ENCODE results near the gene SNRNP48.
A peak's percentile ranks its signal among the peaks of the same experiment; 100 is the strongest.

SNRNP48 gene

DNA sequence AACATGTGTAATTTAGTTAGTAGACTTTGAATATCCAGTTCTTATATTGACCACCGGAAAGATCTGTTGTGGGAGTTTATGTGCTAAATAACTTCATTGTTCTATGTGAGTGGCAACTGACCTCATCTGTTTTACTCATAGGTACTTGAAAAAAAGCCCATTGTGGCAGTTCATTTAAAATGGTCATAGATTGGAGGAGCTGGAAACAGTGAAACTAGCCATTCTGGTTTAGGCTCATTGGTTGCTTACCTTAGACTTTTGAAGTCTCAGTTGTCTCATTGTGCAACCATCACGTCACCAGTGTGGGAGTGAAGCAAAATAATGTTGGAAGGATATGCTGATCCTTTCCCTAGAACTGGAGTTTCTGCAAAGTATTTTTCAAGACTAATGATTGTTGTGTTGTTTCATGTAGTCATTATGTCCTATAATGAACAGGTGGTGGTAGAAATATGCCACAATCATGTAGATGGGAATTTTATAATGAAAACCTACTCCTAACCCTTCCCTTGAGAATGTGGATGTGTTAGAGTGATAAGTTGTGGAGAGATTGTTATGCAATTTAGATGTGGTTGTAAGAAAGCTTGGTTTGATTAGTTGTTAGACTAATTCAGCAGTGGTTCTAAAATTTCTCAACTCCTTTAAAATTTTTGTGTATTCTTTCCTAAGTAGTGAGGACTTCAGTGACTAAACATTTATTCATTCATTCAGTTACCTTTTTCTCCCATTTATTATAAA lies 30.2 kb upstream of the SNRNP48 start:
- DNase-seq = no peak

DNA sequence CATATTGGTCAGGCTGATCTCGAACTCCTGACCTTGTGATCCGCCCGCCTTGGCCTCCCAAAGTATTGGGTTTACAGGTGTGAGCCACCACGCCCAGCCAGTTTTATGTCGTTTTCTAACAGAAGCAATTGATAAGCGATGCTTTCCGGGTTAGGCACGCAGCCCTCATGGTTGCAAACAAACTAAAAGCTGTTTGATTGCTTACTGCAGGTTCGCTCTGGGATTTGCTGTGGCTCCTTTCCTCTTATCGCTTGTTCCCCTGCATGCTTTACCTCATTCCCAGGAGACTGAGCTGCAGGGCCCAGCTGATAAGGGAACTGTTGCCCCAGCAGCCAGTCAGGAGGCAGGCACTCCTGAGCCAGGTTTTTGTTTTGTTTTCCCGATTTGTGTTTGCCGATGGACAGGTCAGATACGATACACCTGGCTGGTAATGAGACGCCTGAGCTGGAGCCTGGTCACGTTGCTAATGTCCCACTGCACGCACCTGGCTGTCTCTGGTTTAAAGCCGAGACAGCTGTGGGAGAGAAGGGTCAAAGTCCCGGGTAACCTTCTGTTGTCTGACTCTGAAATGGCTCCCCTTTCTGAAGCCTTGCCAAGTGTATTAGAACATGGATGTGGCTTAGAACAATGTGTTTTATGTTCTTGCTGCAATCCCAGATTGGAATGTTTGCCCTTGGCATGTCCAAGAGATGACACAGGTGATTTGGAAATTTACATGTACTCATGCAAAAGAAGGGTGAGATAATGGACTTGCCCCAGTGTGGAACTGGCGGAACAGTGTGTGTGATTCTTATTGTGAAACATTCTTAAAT lies 28.6 kb upstream of the SNRNP48 start:
- no peak for DNase-seq

DNA sequence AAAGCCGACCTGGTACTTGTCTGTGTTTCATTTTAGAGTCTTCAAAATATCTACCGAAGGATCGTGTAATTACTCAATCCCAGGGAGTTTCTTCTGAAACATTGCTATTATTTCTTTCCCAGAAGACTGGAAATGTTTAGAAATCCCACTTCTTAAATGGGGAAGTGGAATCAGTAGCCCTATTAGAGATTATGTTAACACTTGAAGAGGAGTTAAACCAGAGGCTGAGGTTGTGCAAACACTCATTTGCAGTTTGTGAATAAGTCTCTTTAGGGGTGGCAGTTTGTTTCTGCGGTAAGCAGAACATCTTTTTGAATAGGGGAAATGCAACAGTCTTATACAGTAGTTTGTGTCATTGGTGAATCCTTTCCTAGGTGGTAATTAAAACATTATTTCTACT lies 27.2 kb upstream of the SNRNP48 start:
- DNase-seq = no peak

DNA sequence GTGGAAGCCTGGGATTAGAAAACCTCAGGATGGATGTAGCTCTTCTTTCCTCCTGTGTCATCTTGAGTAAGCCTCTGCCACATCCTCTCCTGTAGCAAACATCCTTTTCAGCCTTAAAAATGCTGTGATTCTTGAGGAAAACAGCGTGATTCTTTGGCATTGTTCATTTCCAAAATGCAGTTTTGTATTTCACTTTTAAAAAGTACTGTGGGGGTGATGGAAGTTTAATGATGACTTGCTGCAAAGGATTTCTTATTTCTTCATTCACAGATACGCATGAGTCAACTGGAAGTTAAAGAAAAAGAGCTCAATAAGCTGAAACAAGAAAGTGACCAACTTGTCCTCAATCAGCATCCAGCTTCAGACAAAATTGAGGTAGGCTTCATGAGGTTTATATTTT lies 23.9 kb upstream of the SNRNP48 start:
- no peak for DNase-seq

DNA sequence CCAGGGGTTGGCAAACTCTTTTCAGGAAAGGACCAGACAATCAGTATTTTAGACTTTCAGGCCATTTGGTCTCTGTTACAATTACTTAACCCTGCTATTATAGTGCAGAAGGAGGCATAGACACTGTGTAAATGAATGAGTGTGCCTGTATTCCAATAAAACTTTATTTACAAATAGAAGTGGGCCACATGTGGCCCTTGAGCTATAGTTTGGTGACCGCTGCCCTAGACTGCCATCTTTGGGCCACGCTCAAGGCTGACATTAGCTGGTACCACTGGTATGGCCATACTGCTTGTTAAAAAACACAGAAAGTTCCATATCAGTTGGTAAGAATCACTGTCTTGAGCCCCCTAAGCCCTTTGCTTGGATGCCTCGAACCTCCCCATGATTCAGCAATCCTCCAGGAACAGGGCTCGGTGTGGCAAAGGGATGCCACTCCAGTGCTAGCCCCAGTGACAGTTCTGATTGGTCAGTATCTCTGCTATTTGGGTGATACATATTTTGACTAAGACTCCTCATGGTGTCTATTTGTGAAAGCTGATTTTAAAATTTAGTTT lies 23.3 kb upstream of the SNRNP48 start:
- no peak for DNase-seq

DNA sequence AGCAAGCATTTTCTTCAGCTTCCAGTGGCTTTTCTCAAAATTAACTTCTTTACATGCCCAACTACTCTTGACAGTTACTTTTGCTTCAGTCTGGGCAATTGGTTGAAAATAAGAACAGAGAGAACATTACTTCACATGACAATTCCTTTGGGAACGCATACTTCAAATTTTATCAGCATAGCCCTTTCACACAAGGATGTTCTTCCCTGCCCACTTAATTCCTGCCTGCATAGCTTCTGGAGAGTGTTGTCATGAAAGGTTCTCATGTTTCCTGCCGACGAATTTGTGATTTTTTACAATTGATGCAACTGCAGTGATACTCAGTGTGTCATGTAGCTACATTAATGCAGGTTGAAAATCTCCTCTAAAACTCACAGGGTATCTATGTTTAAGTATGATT lies 22.0 kb upstream of the SNRNP48 start:
- DNase-seq = no peak

DNA sequence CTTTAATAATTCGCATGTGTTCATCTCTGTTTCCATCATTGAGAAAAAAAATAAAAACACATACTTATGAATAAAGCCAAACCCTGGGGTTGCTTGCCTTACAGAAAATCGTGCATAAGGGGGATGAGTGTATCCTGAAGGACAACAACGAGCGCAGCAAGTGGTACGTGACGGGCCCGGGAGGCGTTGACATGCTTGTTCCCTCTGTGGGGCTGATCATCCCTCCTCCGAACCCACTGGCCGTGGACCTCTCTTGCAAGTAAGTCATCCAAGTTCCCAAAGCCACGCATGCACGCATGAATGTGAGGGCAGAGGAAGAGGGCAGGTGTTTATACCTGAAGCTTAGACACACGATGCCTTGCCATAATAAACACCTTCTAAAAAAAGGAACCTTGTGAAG lies 20.9 kb upstream of the SNRNP48 start:
- DNase-seq = no peak

DNA sequence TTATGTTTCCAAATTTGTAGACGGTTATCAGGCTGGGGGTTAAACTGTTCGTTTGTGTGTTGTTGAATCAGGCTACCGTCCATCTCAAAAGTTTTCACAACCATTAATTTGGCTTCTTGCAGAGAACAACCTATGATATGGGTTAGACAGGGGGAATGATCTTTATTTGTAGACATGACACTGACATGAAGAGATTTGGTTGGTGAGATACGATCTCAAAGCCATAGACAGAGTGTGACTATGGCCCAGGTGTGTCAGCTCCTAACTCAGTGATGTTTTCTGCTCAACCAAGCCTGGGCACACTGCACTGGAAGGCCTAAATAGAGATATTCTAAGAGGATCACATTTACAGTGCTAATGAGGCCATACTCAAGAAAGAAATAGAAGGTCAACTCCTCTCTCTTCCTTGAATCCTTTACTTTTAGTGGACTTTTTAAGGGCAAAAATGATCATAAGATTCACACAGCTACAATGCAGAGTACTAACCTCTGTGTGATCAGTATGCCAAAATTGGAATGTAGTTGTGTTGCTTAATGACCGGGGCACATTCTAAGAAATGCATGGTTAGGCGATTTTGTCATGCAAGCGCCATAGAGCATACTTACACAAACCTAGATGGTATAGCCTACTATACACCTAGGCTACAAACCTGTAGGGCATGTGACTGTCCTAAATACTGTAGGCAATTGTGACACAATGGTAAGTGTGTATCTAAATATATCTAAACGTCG lies 17.6 kb upstream of the SNRNP48 start:
- no peak for DNase-seq

DNA sequence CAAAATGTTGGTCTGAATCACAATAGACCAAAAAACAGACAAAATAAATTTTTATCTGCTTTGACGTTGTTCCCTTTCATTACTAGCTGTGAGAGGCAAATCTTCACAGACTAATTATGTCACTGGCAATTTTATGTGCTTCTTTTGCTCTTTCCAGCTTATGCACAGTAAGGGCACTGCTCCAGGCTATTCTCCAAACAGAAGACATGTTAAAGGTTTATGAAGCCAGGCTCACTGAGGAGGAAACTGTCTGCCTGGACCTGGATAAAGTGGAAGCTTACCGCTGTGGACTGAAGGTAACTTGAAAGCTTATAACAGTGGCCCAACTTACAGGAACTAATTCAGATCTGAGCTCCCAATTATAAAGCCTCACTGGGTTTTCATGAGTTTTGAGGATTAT lies 15.5 kb upstream of the SNRNP48 start:
- no peak for DNase-seq

DNA sequence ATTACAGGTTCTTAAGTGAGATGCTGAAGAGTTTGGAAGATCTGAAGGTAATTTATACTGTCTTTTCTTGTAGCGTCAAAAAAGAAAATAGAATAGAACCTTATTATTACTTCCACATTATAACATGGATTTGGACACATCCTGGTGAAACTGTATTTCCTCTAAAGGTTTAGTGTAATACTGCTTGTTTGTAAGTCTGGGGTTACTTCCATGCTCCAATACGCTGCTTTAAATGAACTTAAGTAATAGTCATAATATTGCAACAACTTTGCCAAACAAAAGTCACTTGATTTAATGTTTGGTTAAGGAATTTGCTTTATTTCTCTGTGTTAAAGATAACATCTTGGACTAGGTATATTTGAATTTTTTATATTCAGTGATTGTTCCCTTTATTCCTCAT lies 11.5 kb upstream of the SNRNP48 start:
- no peak for DNase-seq

DNA sequence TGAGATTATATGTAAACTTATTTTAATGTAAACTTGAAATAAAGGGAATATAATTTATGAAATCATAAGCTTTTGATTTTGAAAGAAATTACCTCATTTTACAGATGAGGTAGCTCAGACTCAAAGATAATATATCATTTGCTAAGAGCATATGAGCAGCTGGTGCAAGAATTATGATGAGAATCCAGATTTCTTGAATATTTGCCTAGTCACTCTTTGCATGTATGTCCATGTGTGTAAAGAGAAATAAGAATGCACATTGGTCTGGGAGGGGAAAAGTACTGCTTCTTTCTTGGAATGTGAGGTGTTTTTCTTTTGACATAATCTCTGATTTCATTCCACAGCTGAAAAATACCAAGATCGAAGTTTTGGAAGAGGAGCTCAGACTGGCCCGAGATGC lies 11.1 kb upstream of the SNRNP48 start:
- DNase-seq = no peak

DNA sequence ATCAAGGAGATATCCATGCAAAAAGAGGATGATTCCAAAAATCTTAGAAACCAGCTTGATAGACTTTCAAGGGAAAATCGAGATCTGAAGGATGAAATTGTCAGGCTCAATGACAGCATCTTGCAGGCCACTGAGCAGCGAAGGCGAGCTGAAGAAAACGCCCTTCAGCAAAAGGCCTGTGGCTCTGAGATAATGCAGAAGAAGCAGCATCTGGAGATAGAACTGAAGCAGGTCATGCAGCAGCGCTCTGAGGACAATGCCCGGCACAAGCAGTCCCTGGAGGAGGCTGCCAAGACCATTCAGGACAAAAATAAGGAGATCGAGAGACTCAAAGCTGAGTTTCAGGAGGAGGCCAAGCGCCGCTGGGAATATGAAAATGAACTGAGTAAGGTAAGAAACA lies 10.1 kb upstream of the SNRNP48 start:
- DNase-seq = no peak

DNA sequence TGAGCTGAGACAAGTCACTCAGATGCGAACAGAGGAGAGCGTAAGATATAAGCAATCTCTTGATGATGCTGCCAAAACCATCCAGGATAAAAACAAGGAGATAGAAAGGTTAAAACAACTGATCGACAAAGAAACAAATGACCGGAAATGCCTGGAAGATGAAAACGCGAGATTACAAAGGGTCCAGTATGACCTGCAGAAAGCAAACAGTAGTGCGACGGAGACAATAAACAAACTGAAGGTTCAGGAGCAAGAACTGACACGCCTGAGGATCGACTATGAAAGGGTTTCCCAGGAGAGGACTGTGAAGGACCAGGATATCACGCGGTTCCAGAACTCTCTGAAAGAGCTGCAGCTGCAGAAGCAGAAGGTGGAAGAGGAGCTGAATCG lies 9.5 kb upstream of the SNRNP48 start:
- DNase-seq = no peak

DNA sequence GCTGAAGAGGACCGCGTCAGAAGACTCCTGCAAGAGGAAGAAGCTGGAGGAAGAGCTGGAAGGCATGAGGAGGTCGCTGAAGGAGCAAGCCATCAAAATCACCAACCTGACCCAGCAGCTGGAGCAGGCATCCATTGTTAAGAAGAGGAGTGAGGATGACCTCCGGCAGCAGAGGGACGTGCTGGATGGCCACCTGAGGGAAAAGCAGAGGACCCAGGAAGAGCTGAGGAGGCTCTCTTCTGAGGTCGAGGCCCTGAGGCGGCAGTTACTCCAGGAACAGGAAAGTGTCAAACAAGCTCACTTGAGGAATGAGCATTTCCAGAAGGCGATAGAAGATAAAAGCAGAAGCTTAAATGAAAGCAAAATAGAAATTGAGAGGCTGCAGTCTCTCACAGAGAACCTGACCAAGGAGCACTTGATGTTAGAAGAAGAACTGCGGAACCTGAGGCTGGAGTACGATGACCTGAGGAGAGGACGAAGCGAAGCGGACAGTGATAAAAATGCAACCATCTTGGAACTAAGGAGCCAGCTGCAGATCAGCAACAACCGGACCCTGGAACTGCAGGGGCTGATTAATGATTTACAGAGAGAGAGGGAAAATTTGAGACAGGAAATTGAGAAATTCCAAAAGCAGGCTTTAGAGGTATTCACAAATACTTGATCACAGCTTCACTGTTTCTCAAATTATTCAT lies 8.9 kb upstream of the SNRNP48 start:
- no peak for DNase-seq

DNA sequence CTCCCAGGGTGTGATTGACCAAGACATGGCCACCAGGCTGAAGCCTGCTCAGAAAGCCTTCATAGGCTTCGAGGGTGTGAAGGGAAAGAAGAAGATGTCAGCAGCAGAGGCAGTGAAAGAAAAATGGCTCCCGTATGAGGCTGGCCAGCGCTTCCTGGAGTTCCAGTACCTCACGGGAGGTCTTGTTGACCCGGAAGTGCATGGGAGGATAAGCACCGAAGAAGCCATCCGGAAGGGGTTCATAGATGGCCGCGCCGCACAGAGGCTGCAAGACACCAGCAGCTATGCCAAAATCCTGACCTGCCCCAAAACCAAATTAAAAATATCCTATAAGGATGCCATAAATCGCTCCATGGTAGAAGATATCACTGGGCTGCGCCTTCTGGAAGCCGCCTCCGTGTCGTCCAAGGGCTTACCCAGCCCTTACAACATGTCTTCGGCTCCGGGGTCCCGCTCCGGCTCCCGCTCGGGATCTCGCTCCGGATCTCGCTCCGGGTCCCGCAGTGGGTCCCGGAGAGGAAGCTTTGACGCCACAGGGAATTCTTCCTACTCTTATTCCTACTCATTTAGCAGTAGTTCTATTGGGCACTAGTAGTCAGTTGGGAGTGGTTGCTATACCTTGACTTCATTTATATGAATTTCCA lies 4.6 kb upstream of the SNRNP48 start:
- DNase-seq = no peak

DNA sequence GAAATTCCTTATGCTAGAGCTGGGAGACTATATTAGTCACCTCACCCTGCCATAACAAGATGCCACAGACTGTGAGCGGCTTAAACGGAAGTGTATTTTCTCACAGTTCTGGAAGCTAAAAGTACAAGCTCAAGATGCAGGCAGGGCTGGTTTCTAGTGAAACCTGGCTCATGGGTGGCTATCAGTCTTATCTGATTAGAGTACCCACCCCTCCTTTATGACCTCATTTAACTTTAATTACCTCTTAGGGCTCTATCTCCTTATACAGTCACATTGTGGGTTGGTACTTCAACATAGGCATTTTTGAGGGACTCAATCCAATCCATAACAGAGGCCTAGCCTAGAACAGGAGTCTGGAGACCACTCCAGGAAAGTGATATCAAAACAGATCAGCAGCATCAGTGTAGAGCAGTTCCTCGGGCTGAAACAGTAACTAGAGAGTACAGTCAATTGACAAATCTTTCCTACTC lies 2.3 kb upstream of the SNRNP48 start:
- no peak for DNase-seq

DNA sequence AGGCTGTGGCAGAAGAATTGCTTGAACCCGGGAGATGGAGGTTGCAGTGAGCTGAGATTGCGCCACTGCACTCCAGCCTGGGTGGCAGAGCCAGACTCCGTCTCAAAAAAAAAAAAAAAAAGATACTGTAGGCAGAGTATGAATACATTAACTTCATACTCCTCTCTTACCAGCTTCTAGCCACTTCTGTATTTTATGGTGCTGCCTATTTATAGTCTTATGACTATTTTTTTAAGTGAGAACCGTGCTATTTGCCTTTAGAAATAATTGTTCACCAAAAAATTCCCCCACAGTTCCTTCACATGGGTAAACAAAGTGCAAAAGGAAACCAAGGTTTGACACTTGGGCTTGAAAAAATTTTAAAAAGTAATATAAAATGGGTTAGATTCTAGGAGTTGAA lies 1.5 kb upstream of the SNRNP48 start:
- DNase-seq = no peak

DNA sequence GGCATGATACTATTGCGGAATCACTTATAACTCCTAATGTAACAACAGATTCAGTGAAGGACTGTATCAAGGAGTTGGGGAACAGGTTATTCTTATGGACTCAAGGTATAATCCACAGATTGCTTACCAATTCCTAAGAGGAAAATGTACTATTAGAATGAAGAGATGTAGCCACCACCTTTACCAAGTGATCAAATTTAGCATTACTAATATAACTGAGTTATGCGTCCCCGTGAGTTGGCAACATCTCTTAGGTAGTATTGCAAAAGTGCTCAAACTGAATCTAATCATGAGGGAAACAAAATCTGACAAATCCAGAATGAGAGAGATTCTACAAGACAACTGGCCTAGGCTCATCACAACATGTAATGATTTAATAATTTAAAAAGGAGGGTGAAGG lies 777 bp upstream of the SNRNP48 start:
- no peak for DNase-seq

DNA sequence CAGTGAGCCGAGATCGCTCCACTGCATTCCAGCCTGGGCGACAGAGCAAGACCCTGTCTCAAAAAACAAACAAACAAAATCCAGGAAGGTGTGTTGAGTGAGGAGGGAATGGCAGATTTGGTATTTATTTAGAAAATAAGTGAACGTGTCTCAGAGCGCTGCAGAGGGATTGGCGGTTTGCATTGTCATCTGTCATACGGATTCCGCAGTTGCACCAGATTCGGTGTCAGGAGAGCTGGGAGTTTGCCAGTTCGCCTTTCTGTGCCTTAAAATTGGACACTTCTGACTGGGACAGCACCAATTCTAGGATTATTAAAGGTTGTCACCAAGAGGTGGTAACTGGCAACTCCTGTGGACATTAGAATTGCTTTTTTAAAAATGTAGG lies 912 bp downstream of the SNRNP48 start:
- peak in 1 of 2 experiments; percentile 5 for DNase-seq

DNA sequence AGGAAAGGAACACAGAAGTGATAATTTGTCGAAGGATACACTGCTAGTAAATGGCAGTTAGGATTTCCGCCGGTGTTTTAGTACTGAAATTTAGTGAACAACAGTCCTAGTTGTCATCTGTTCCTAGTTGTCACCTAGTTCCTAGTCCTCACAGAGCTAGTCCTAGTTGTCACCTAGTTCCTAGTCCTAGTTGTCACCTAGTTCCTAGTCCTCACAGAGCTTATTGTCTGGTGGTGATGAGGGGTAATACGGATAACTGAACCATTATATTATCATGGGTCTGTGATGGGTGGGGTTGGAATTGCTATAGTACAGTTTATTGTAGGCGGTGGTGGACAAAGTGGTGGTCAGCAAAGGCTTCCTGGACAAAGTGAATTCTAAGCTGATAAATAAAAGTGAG lies 1.8 kb downstream of the SNRNP48 start:
- DNase-seq = no peak

DNA sequence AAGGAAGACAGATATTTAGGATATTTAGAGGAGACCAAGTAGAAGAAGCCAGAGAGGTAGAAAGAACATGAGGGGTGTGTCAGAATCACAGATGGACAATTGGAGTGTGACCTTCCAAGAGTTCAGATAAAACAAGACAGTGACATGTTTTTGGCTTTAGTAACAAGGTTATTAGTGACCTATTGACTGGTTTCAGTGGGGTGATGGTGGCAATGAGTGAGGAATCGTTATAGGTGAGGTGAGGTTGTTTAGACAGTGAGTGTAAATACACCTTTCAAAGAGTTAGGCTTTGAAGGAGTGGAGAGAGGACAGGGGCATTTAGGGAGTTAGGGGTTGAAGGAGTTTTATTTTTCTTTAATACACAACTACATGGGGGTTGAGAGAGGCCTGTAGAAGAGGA lies 3.2 kb downstream of the SNRNP48 start:
- no peak for DNase-seq

DNA sequence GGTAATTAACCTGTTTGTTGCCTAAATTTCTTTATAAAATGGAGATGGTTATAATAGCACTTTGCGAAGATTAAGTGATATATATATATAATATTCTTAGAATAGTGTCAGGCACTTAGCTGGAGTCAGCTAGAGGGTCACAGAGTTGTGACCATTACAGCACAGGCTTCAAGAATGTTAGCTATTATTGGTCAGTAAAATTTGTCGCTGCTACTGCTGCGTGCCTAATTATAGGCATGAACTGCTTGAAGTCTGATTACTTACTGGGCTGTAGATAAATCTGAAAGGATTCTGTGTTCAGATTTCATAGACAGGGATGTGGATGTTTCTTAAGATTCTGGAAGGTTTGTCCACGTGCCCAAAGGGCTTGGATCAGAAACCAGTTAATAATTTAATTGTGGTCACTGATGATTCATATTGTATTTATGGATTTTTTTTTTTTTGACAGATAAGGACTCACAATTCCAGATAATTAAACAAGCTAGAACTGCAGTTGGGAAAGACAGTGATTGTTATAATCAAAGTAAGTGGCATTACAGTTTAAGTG lies 4.7 kb downstream of the SNRNP48 start:
- DNase-seq = no peak
